Body of pancreas (tissue), 4 donors: ENCODE data around the gene GTF2F2. TPM values are rescaled to one million over a fixed set of nuclear protein-coding genes. Genes with fewer than 3 reads are reported as not detected.

Experiments
- ATAC-seq: fragments of 150-250 bp; one replicate; pipeline ENCODE4 v1.9.1; 2016
- DNase-seq, 4 donors: peaks; one replicate each; pipeline ENCODE4 v3.0.0-alpha.2; 2019
- H3K27ac ChIP-seq, 4 donors: fragments of 200-600 bp; sonication (generic); 1 replicate in 3 of 4; 2 replicates in 1 of 4; pipeline versions ENCODE4 v1.5.1 to v1.6.1; 2016 to 2019; ENCODE audit warnings: mild to moderate bottlenecking in 1 of 4, mixed read lengths in 1 of 4, moderate library complexity in 1 of 4
- H3K27me3 ChIP-seq, 2 donors: fragments of 200-600 bp; sonication (generic); one replicate each; pipeline ENCODE4 v1.6.0; 2016; ENCODE audit warnings: mild to moderate bottlenecking in 1 of 2
- H3K36me3 ChIP-seq, 2 donors: fragments of 200-600 bp; sonication (generic); replicated peaks in 1 of 2; 2 replicates each; pipeline ENCODE4 v1.5.1; 2016; ENCODE audit warnings: low read depth in 2 of 2; ENCODE audit not compliant: insufficient read depth in 1 of 2
- H3K4me1 ChIP-seq: fragments of 200-600 bp; sonication (generic); one replicate; pipeline ENCODE4 v1.6.0; 2016
- H3K4me3 ChIP-seq, 2 donors: fragments of 200-600 bp; sonication (generic); 1 replicate in 1 of 2; 2 replicates in 1 of 2; pipeline ENCODE4 v1.5.1; 2016 to 2019
- H3K9me3 ChIP-seq, 3 donors: fragments of 200-600 bp; sonication (generic); 1 replicate in 2 of 3; 2 replicates in 1 of 3; pipeline ENCODE4 v1.5.1; 2016
- CTCF ChIP-seq, 7 experiments: fragments of 450-650 bp in 4 of 7; fragments of 200-600 bp in 3 of 7; sonication (generic) in 3 of 7; IDR thresholded peaks; one replicate each; pipeline ENCODE4 v1.5.1; 2016 to 2019; ENCODE audit warnings: antibody characterized with exemption in 7 of 7
- POLR2A ChIP-seq, 3 donors: fragments of 450-650 bp; IDR thresholded peaks; one replicate each; pipeline ENCODE4 v1.6.1; 2016; ENCODE audit warnings: antibody characterized with exemption in 3 of 3, mild to moderate bottlenecking in 2 of 3
- WGBS, 2 donors: methylation state at CpG; one replicate each; pipeline ENCODE4 v1.1.5; 2017; 5-methylcytosine and 5-hydroxymethylcytosine counted together
- intact Hi-C: fragments of 100-400 bp; cut with DNase I; formaldehyde crosslinking; loops from one replicate; pipeline ENCODE4 v1.15.1; 2023
- total RNA-seq, 2 donors: library from RNA; depleted of rRNA; stranded (reverse); fragments of >200 nt; gene quantifications; one replicate each; pipeline ENCODE4 v1.1.0, GENCODE V29; 2016

The GTF2F2 gene
- total RNA-seq, 2 donors from 2014 or later, result 5.9 to 9.6 TPM

- TF ChIP-seq CTCF (IDR thresholded peaks at IDR 0.05) (no peak), POLR2A (IDR thresholded peaks at IDR 0.05) (no peak)
- H3K4me3 ChIP-seq, result no peak overlapping the region
- no peaks in the 10 kb centered on the region for H3K9me3 ChIP-seq
- H3K4me1 ChIP-seq, result peaks cover 21% of the 10 kb centered on the region
- intact Hi-C loops, result no loop called here
- DNase-seq, result no peak
- no peak overlapping the region for H3K27ac ChIP-seq
- WGBS, 2 donors, result 64 to 71% methylated on average over 1 of the region's 1 CpG
- peaks cover 0 to 1% of the 10 kb centered on the region in 2 donors for H3K36me3 ChIP-seq
- ATAC-seq, result no peak
- H3K27me3 ChIP-seq, result no peaks in the 10 kb centered on the region
Measured at GRCh38 chr13:45331123-45331619, 210.9 kb downstream of the GTF2F2 start.

GRCh38 chr13:45331692-45332035 is 211.4 kb downstream of the GTF2F2 start:
- Histone ChIP-seq H3K9me3 (no peaks in the 10 kb centered on the region), H3K4me3 (no peak overlapping the region), H3K36me3 (peaks cover 2 to 5% of the 10 kb centered on the region in 2 donors), H3K27ac (peak overlapping the region in 1 of 4 donors; percentile 18), H3K4me1 (peaks cover 23% of the 10 kb centered on the region), H3K27me3 (no peaks in the 10 kb centered on the region)
- ATAC-seq (no peak), DNase-seq (no peak)
- intact Hi-C loops, result no loop called here
- TF ChIP-seq CTCF (IDR thresholded peaks at IDR 0.05) (no peak), POLR2A (IDR thresholded peaks at IDR 0.05) (no peak)
- 66 to 69% methylated on average over 3 of the region's 3 CpGs for WGBS, 2 donors

GRCh38 chr13:45332036-45332830 is 211.9 kb downstream of the GTF2F2 start:
- peak; percentile 16 for ATAC-seq
- WGBS, 2 donors, result 85 to 87% methylated on average over 2 of the region's 2 CpGs
- H3K36me3 ChIP-seq, result peaks cover 8% of the 10 kb centered on the region in 2 donors
- H3K9me3 ChIP-seq, result no peaks in the 10 kb centered on the region
- peak overlapping the region in 1 of 4 donors; percentile 18 for H3K27ac ChIP-seq
- intact Hi-C loops, result no loop called here
- H3K27me3 ChIP-seq, result no peaks in the 10 kb centered on the region
- no peak overlapping the region for H3K4me3 ChIP-seq
- peak in 1 of 4 donors; percentile 40 for DNase-seq
- TF ChIP-seq POLR2A (IDR thresholded peaks at IDR 0.05), result no peak
- TF ChIP-seq CTCF (IDR thresholded peaks at IDR 0.05), result no peak
- peaks cover 28% of the 10 kb centered on the region for H3K4me1 ChIP-seq

GRCh38 chr13:45332831-45333219 is 212.5 kb downstream of the GTF2F2 start:
- Histone ChIP-seq H3K9me3 (no peaks in the 10 kb centered on the region), H3K27me3 (no peaks in the 10 kb centered on the region), H3K4me3 (no peak overlapping the region), H3K36me3 (peaks cover 8 to 9% of the 10 kb centered on the region in 2 donors), H3K27ac (no peak overlapping the region), H3K4me1 (peaks cover 34% of the 10 kb centered on the region)
- no peak for DNase-seq
- intact Hi-C loops, result no loop called here
- TF ChIP-seq CTCF (IDR thresholded peaks at IDR 0.05) (no peak), POLR2A (IDR thresholded peaks at IDR 0.05) (no peak)
- no peak for ATAC-seq
- 82 to 84% methylated on average over 3 of the region's 3 CpGs for WGBS, 2 donors
